GM12878 (cell line): ENCODE measurements around the gene F13B. TPM values are rescaled to one million over a fixed set of nuclear protein-coding genes. Genes with fewer than 3 reads are reported as not detected.

Experiments used
- ATAC-seq: fragments of 200-7000 bp; cut with Tn5 transposase; 3 replicates; pipeline ENCODE4 v1.9.1; 2020; ENCODE audit warnings: mild to moderate bottlenecking, moderate library complexity
- BruUV-seq: library from RNA; stranded (reverse); fragments of 400-500 nt; replicated peaks from 2 replicates; lab custom pipeline; 2021; lab: Mats Ljungman, UMichigan
- CTCF ChIA-PET: fragments of 300-600 bp; sonication (Branson Sonifier 250); formaldehyde crosslinking; extraction: SDS; loops from one replicate; lab custom pipeline; 2021; ENCODE audit warnings: inconsistent platforms; lab: Yijun Ruan, JAX
- POLR2A ChIA-PET: fragments of 350-600 bp; formaldehyde crosslinking; extraction: SDS; loops from one replicate; lab custom pipeline; 2021; ENCODE audit warnings: inconsistent platforms; lab: Charles Lee
- RAD21 ChIA-PET: fragments of 300-600 bp; sonication (Branson Sonifier 250); formaldehyde crosslinking; loops from one replicate; lab custom pipeline; 2023; ENCODE audit warnings: antibody characterized with exemption; ENCODE audit not compliant: unreplicated experiment; lab: Charles Lee
- SMC1A ChIA-PET: fragments of 300-600 bp; sonication (Branson Sonifier 250); formaldehyde crosslinking; loops from one replicate; lab custom pipeline; 2023; ENCODE audit not compliant: unreplicated experiment, uncharacterized antibody; lab: Charles Lee
- DNase-seq: peaks from one replicate; pipeline ENCODE4 v3.0.0-alpha.2; 2011; ENCODE audit warnings: low read depth, low spot score
- FAIRE-seq: peaks from 3 replicates; lab custom pipeline; 2011; peaks lifted over from hg19 to GRCh38; lab: Jason Lieb, UNC
- H2AFZ ChIP-seq: 2 replicates; pipeline ENCODE4 v1.6.0; 2011; ENCODE audit warnings: low read depth, low read length, control low read depth; ENCODE audit not compliant: control insufficient read depth
- H3K27ac ChIP-seq: 2 replicates; pipeline ENCODE4 v1.5.1; 2011; ENCODE audit warnings: control low read depth; ENCODE audit not compliant: control insufficient read depth, insufficient read depth
- H3K27me3 ChIP-seq, 2 experiments: replicated peaks in 1 of 2; 2 replicates each; pipeline versions ENCODE4 v1.6.0 to v1.6.1; 2011; ENCODE audit warnings: low read length in 1 of 2; ENCODE audit not compliant: control insufficient read depth in 2 of 2, insufficient read depth in 2 of 2
- H3K36me3 ChIP-seq, 2 experiments: 2 replicates each; pipeline ENCODE4 v1.5.1; 2011; ENCODE audit warnings: low read length in 1 of 2; ENCODE audit not compliant: control insufficient read depth in 2 of 2, insufficient read depth in 2 of 2
- H3K4me1 ChIP-seq: 2 replicates; pipeline ENCODE4 v1.6.1; 2011; ENCODE audit warnings: mild to moderate bottlenecking, low read length, moderate library complexity, mixed read lengths; ENCODE audit not compliant: control insufficient read depth, insufficient read depth
- H3K4me2 ChIP-seq: 2 replicates; pipeline ENCODE4 v1.6.0; 2011; ENCODE audit warnings: control low read depth; ENCODE audit not compliant: control insufficient read depth, insufficient read depth
- H3K4me3 ChIP-seq: fragments of 200-600 bp; sonication (generic); 2 replicates; pipeline ENCODE4 v1.5.1; 2016
- H3K79me2 ChIP-seq: 2 replicates; pipeline ENCODE4 v1.6.0; 2011; ENCODE audit warnings: low read length; ENCODE audit not compliant: control insufficient read depth, insufficient read depth
- H3K9ac ChIP-seq: 2 replicates; pipeline ENCODE4 v1.8.0; 2011; ENCODE audit warnings: low read length, control low read depth, mixed read lengths; ENCODE audit not compliant: control insufficient read depth, insufficient read depth
- H3K9me3 ChIP-seq: replicated peaks from 3 replicates; pipeline ENCODE4 v1.5.1; 2011; ENCODE audit warnings: mild to moderate bottlenecking, low read length; ENCODE audit not compliant: control insufficient read depth, insufficient read depth
- H4K20me1 ChIP-seq: 2 replicates; pipeline ENCODE4 v1.6.0; 2011; ENCODE audit not compliant: control insufficient read depth, insufficient read depth
- CHD1 ChIP-seq: IDR thresholded peaks from 2 replicates; pipeline ENCODE4 v1.6.1; 2012; ENCODE audit warnings: low read depth, low read length, improper control_type of control experiment
- ESRRA ChIP-seq: IDR thresholded peaks from 2 replicates; pipeline ENCODE4 v1.6.1; 2012; ENCODE audit warnings: mild to moderate bottlenecking, low read length, improper control_type of control experiment
- MEF2A ChIP-seq: IDR thresholded peaks from 2 replicates; pipeline ENCODE4 v1.6.1; 2011; ENCODE audit warnings: low read depth, mild to moderate bottlenecking, low read length, moderate library complexity; ENCODE audit not compliant: insufficient read depth
- WGBS: methylation state at CpG from one replicate; pipeline ENCODE4 v1.1.6; 2016; ENCODE audit warnings: low lambda C conversion rate; ENCODE audit not compliant: insufficient replicate concordance, insufficient coverage; ENCODE audit errors: missing lambda C conversion rate; 5-methylcytosine and 5-hydroxymethylcytosine counted together
- in situ Hi-C: fragments of 300-500 bp; cut with MboI; formaldehyde crosslinking; loops from 9 replicates; pipeline ENCODE4 v1.14.3; 2018; ENCODE audit warnings: mixed read lengths
- intact Hi-C: fragments of 100-400 bp; cut with micrococcal nuclease; formaldehyde crosslinking; loops from one replicate; pipeline ENCODE4 v1.14.2; 2022; ENCODE audit not compliant: unreplicated experiment
- polyA plus RNA-seq, 11 experiments: library from polyadenylated mRNA; depleted of rRNA in 4 of 11; unstranded in 6 of 11; stranded (reverse) in 5 of 11; fragments of >200 nt; fragmentation: Nextera tagmentation in 4 of 11; fragmentation: Illumina TruSeq in 1 of 11; extraction: Ambion mirVana in 4 of 11; extraction: Trizol in 1 of 11; gene quantifications; 1 replicate in 1 of 11; 2 replicates in 10 of 11; pipeline versions ENCODE4 v1.2.1 to v1.2.3, GENCODE V29; 2011 to 2016; ENCODE audit warnings: inconsistent platforms in 2 of 11, missing spikeins in 2 of 11, low read depth in 1 of 11
- total RNA-seq, 4 experiments: library from RNA; depleted of rRNA in 3 of 4; stranded (reverse); fragments of >200 nt in 3 of 4; fragmentation: Illumina TruSeq in 1 of 4; extraction: Trizol in 1 of 4; gene quantifications; 2 replicates each; pipeline versions ENCODE4 v1.2.1 to v1.2.3, GENCODE V29; 2013 to 2021
- TF ChIP-seq, protein P1 (sequence below): fragments of 450-650 bp; IDR thresholded peaks from 2 replicates; pipeline ENCODE4 v1.6.1; 2016; ENCODE audit warnings: mild to moderate bottlenecking, moderate library complexity, borderline replicate concordance
- TF ChIP-seq, protein P2 (sequence below): fragments of 450-650 bp; IDR thresholded peaks from 2 replicates; pipeline ENCODE4 v1.6.1; 2017; ENCODE audit warnings: antibody characterized with exemption, mild to moderate bottlenecking, moderate library complexity
- TF ChIP-seq, protein P3 (sequence below): fragments of 450-650 bp; IDR thresholded peaks from 2 replicates; pipeline ENCODE4 v1.6.1; 2017; ENCODE audit warnings: mild to moderate bottlenecking
- TF ChIP-seq, protein P4 (sequence below): fragments of 450-650 bp; IDR thresholded peaks from 2 replicates; pipeline ENCODE4 v1.6.1; 2016; ENCODE audit warnings: mild to moderate bottlenecking

The F13B gene
- total and polyA plus RNA-seq, 10 of the 15 experiments (the other 5 are each of a cell fraction or from before 2014, with no cell fraction given) = 0.06 TPM; not detected in 9

GRCh38 chr1:197001828-197002227 is 65.2 kb downstream of the F13B start (continued):
- TF ChIP-seq, protein P1, sequence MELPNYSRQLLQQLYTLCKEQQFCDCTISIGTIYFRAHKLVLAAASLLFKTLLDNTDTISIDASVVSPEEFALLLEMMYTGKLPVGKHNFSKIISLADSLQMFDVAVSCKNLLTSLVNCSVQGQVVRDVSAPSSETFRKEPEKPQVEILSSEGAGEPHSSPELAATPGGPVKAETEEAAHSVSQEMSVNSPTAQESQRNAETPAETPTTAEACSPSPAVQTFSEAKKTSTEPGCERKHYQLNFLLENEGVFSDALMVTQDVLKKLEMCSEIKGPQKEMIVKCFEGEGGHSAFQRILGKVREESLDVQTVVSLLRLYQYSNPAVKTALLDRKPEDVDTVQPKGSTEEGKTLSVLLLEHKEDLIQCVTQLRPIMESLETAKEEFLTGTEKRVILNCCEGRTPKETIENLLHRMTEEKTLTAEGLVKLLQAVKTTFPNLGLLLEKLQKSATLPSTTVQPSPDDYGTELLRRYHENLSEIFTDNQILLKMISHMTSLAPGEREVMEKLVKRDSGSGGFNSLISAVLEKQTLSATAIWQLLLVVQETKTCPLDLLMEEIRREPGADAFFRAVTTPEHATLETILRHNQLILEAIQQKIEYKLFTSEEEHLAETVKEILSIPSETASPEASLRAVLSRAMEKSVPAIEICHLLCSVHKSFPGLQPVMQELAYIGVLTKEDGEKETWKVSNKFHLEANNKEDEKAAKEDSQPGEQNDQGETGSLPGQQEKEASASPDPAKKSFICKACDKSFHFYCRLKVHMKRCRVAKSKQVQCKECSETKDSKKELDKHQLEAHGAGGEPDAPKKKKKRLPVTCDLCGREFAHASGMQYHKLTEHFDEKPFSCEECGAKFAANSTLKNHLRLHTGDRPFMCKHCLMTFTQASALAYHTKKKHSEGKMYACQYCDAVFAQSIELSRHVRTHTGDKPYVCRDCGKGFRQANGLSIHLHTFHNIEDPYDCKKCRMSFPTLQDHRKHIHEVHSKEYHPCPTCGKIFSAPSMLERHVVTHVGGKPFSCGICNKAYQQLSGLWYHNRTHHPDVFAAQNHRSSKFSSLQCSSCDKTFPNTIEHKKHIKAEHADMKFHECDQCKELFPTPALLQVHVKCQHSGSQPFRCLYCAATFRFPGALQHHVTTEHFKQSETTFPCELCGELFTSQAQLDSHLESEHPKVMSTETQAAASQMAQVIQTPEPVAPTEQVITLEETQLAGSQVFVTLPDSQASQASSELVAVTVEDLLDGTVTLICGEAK = no peak
- TF ChIP-seq MEF2A = no peak

DNA sequence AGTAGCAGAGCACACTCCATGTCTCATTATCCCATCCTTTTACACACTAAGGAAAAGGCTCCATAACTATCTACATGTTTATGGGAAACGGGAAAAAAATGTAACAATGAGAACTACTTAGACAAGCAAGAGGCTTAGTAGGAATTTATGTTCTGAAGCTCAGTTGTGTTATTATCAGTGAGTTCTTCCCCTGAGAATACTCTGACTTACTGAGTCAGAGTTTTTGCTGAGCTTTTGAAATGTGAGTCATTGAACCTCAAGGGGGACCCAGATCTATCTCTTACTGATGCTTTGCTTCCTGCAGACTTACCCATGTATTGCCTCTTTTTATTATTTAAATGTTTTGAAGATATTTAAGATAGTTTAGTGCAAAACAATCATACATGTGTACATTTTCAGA is 69.6 kb downstream of the F13B start:
- POLR2A ChIA-PET = no interaction called here

More for the DNA sequence above, 69.6 kb downstream of the F13B start:
- SMC1A ChIA-PET = no interaction called here
- CTCF ChIA-PET = no interaction called here
- RAD21 ChIA-PET = no interaction called here
- Histone ChIP-seq H3K27me3 (no peaks in the 10 kb centered on the region), H2AFZ (no peak overlapping the region), H3K9ac (no peak overlapping the region), H3K9me3 (no peaks in the 10 kb centered on the region), H3K4me2 (no peak overlapping the region), H3K27ac (no peak overlapping the region), H3K4me1 (no peaks in the 10 kb centered on the region), H3K36me3 (no peaks in the 10 kb centered on the region), H3K4me3 (no peak overlapping the region), H4K20me1 (no peaks in the 10 kb centered on the region), H3K79me2 (no peaks in the 10 kb centered on the region)
- no peak for DNase-seq
- 6% methylated on average over 1 of the region's 1 CpG for WGBS
- in situ Hi-C loops = no loop called here
- BruUV-seq = no TSS peak
- TF ChIP-seq, protein P2, sequence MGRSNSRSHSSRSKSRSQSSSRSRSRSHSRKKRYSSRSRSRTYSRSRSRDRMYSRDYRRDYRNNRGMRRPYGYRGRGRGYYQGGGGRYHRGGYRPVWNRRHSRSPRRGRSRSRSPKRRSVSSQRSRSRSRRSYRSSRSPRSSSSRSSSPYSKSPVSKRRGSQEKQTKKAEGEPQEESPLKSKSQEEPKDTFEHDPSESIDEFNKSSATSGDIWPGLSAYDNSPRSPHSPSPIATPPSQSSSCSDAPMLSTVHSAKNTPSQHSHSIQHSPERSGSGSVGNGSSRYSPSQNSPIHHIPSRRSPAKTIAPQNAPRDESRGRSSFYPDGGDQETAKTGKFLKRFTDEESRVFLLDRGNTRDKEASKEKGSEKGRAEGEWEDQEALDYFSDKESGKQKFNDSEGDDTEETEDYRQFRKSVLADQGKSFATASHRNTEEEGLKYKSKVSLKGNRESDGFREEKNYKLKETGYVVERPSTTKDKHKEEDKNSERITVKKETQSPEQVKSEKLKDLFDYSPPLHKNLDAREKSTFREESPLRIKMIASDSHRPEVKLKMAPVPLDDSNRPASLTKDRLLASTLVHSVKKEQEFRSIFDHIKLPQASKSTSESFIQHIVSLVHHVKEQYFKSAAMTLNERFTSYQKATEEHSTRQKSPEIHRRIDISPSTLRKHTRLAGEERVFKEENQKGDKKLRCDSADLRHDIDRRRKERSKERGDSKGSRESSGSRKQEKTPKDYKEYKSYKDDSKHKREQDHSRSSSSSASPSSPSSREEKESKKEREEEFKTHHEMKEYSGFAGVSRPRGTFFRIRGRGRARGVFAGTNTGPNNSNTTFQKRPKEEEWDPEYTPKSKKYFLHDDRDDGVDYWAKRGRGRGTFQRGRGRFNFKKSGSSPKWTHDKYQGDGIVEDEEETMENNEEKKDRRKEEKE = no peak
- no peak for TF ChIP-seq CHD1
- no peak for TF ChIP-seq ESRRA
- TF ChIP-seq, protein P3, sequence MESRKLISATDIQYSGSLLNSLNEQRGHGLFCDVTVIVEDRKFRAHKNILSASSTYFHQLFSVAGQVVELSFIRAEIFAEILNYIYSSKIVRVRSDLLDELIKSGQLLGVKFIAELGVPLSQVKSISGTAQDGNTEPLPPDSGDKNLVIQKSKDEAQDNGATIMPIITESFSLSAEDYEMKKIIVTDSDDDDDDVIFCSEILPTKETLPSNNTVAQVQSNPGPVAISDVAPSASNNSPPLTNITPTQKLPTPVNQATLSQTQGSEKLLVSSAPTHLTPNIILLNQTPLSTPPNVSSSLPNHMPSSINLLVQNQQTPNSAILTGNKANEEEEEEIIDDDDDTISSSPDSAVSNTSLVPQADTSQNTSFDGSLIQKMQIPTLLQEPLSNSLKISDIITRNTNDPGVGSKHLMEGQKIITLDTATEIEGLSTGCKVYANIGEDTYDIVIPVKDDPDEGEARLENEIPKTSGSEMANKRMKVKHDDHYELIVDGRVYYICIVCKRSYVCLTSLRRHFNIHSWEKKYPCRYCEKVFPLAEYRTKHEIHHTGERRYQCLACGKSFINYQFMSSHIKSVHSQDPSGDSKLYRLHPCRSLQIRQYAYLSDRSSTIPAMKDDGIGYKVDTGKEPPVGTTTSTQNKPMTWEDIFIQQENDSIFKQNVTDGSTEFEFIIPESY = no peak
- TF ChIP-seq, protein P4, sequence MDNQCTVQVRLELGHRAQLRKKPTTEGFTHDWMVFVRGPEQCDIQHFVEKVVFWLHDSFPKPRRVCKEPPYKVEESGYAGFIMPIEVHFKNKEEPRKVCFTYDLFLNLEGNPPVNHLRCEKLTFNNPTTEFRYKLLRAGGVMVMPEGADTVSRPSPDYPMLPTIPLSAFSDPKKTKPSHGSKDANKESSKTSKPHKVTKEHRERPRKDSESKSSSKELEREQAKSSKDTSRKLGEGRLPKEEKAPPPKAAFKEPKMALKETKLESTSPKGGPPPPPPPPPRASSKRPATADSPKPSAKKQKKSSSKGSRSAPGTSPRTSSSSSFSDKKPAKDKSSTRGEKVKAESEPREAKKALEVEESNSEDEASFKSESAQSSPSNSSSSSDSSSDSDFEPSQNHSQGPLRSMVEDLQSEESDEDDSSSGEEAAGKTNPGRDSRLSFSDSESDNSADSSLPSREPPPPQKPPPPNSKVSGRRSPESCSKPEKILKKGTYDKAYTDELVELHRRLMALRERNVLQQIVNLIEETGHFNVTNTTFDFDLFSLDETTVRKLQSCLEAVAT = no peak
- no peak for ATAC-seq
- FAIRE-seq = no peak
- intact Hi-C loops = no loop called here
